OCI-LY1 (cell line): ENCODE data around the gene LETM1.

Experiments used
- EZH2 ChIP-seq: fragments of 200-600 bp; sonication (generic), shearing (Covaris generic); IDR thresholded peaks from 2 replicates; pipeline ENCODE4 v1.8.0; 2017; ENCODE audit warnings: borderline replicate concordance, mixed run types, mild to moderate bottlenecking, antibody characterized with exemption, low read length, moderate library complexity, mixed read lengths
- TF ChIP-seq, protein P1 (sequence below): fragments of 200-600 bp; sonication (generic), shearing (Covaris generic); IDR thresholded peaks from 2 replicates; pipeline ENCODE4 v1.5.1; 2017; ENCODE audit warnings: mild to moderate bottlenecking, antibody characterized with exemption, low read length, moderate library complexity, mixed read lengths

DNA sequence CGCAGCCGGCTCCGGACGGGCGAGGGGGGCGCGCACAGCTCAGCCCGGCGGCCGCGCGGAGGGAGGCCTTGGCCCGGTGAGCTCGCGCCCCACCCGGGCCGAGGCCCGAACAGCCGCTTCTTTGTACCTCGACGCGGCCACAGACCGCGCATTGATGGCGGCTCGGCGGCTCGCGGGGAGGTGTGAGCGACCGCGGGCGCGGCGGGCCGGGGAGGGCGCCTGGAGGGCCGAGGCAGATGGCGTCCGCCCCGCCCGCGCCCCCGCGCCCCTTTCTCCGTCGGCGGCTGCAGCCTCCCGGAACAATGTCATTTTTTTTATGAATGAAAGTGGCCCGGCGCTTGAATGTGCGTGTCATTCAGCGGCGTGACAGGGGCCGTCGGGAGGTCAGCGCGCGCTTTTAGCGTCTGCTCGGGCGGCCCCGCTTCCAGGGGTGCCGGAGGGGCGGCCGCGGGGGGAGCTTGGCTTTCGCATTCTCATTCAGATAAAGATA lies 61.1 kb downstream of the LETM1 start:
- TF ChIP-seq, protein P1, sequence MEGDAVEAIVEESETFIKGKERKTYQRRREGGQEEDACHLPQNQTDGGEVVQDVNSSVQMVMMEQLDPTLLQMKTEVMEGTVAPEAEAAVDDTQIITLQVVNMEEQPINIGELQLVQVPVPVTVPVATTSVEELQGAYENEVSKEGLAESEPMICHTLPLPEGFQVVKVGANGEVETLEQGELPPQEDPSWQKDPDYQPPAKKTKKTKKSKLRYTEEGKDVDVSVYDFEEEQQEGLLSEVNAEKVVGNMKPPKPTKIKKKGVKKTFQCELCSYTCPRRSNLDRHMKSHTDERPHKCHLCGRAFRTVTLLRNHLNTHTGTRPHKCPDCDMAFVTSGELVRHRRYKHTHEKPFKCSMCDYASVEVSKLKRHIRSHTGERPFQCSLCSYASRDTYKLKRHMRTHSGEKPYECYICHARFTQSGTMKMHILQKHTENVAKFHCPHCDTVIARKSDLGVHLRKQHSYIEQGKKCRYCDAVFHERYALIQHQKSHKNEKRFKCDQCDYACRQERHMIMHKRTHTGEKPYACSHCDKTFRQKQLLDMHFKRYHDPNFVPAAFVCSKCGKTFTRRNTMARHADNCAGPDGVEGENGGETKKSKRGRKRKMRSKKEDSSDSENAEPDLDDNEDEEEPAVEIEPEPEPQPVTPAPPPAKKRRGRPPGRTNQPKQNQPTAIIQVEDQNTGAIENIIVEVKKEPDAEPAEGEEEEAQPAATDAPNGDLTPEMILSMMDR = no peak
- no peak for TF ChIP-seq EZH2
